ENCODE measurements around the gene RTN4RL2. TPM values are rescaled to one million over a fixed set of nuclear protein-coding genes. Genes with fewer than 3 reads are reported as not detected.

Gene RTN4RL2
- total RNA-seq, 4 donors from 2014 or later, result 0.48 TPM; not detected in 3

GRCh38 chr11:57428643-57429042, 31.7 kb upstream of the RTN4RL2 start:
- 78 to 80% methylated on average over 1 to 5 of the region's 5 CpGs for WGBS, 2 donors (ENCODE audit: low coverage in 1 of 2)
- Histone ChIP-seq H3K27ac (no peak overlapping the region), H3K27me3 (no peaks in the 10 kb centered on the region), H3K9me3 (no peaks in the 10 kb centered on the region), H3K4me3 (no peak overlapping the region), H3K36me3 (no peaks in the 10 kb centered on the region), H3K4me1 (peaks cover 18 to 47% (median 29%) of the 10 kb centered on the region in 4 donors)
- TF ChIP-seq POLR2AphosphoS5 (IDR thresholded peaks at IDR 0.05) (no peak), EP300 (IDR thresholded peaks at IDR 0.05; ENCODE audit: low read depth) (no peak), POLR2A (IDR thresholded peaks at IDR 0.05) (no peak)
- TF ChIP-seq, protein P1, sequence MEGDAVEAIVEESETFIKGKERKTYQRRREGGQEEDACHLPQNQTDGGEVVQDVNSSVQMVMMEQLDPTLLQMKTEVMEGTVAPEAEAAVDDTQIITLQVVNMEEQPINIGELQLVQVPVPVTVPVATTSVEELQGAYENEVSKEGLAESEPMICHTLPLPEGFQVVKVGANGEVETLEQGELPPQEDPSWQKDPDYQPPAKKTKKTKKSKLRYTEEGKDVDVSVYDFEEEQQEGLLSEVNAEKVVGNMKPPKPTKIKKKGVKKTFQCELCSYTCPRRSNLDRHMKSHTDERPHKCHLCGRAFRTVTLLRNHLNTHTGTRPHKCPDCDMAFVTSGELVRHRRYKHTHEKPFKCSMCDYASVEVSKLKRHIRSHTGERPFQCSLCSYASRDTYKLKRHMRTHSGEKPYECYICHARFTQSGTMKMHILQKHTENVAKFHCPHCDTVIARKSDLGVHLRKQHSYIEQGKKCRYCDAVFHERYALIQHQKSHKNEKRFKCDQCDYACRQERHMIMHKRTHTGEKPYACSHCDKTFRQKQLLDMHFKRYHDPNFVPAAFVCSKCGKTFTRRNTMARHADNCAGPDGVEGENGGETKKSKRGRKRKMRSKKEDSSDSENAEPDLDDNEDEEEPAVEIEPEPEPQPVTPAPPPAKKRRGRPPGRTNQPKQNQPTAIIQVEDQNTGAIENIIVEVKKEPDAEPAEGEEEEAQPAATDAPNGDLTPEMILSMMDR (IDR thresholded peaks at IDR 0.05), result no peak
- intact Hi-C loops (cut with DNase I; ENCODE audit: low total_unique reads) (no loop called here), in situ Hi-C loops (cut with MboI; ENCODE audit: low pct_ligation_motif_present in 1 of 4, low pct_unique_long_range_greater_than_20kb in 1 of 4, low sequenced_read_pairs in 3 of 4) (no loop called here)
- DNase-seq, result no peak

DNA sequence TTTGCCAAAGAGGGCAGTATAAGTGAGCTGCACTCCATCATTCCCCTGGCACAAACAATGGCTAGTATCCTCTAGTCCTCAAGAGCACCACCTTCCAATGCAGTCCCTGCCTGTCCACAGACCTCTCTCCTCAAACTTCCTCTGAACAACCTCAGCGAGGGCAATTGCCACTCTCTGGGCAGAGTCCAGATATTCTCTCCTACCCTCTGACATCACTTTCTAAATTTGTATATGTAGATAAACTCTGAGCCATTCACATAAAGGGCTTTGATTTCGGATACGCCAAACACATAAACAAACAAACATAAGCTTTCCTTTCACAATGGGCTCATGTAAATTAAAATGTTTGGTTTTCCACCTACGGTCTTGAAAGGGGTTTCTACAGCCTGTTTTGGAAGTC, 30.4 kb upstream of the RTN4RL2 start:
- no peaks in the 10 kb centered on the region for H3K36me3 ChIP-seq
- H3K4me1 ChIP-seq, result peaks cover 18 to 41% (median 28%) of the 10 kb centered on the region in 4 donors
- in situ Hi-C loops (cut with MboI; ENCODE audit: low pct_ligation_motif_present in 1 of 4, low pct_unique_long_range_greater_than_20kb in 1 of 4, low sequenced_read_pairs in 3 of 4), result no loop called here
- no peak overlapping the region for H3K4me3 ChIP-seq
- intact Hi-C loops (cut with DNase I; ENCODE audit: low total_unique reads), result no loop called here
- TF ChIP-seq, protein P1 (IDR thresholded peaks at IDR 0.05), result no peak
- no peak for TF ChIP-seq POLR2A (IDR thresholded peaks at IDR 0.05)
- no peak for TF ChIP-seq POLR2AphosphoS5 (IDR thresholded peaks at IDR 0.05)
- TF ChIP-seq EP300 (IDR thresholded peaks at IDR 0.05; ENCODE audit: low read depth), result no peak
- H3K27me3 ChIP-seq, result no peaks in the 10 kb centered on the region
- WGBS, 2 donors (ENCODE audit: low coverage in 1 of 2), result 33% methylated on average over 4 of the region's 4 CpGs; no CpG with 5 or more reads in 1 of the 2 donors
- no peak for DNase-seq
- no peaks in the 10 kb centered on the region for H3K9me3 ChIP-seq
- H3K27ac ChIP-seq, result no peak overlapping the region

DNA sequence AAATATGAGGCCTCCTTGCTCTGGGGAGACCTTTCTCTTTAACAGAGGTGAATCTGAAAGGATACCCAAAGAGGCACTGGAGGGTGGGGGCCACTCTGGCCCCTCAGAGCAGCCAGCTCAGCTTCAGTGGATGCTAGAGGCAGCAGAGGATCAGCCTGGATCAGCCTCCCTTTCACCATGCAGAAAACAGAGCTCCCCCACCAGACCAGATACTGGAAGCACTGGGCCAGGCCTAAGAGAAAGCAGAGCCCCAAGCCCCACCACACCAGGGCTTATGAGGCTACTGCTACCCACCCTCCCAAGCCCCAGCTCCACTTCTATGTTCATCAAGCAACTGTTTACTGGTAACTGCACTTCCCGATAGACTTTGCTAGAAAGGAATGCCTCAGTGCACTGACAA, 29.4 kb upstream of the RTN4RL2 start:
- Histone ChIP-seq H3K36me3 (no peaks in the 10 kb centered on the region), H3K27ac (no peak overlapping the region), H3K4me3 (no peak overlapping the region), H3K4me1 (peaks cover 10 to 34% (median 23%) of the 10 kb centered on the region in 4 donors), H3K9me3 (no peaks in the 10 kb centered on the region), H3K27me3 (no peaks in the 10 kb centered on the region)
- DNase-seq, result no peak
- TF ChIP-seq, protein P1 (IDR thresholded peaks at IDR 0.05), result no peak
- TF ChIP-seq POLR2A (IDR thresholded peaks at IDR 0.05) (no peak), POLR2AphosphoS5 (IDR thresholded peaks at IDR 0.05) (no peak), EP300 (IDR thresholded peaks at IDR 0.05; ENCODE audit: low read depth) (no peak)
- in situ Hi-C loops (cut with MboI; ENCODE audit: low pct_ligation_motif_present in 1 of 4, low pct_unique_long_range_greater_than_20kb in 1 of 4, low sequenced_read_pairs in 3 of 4), result no loop called here
- intact Hi-C loops (cut with DNase I; ENCODE audit: low total_unique reads), result no loop called here
- WGBS, 2 donors (ENCODE audit: low coverage in 1 of 2), result 95% methylated on average over 1 of the region's 1 CpG; no CpG with 5 or more reads in 1 of the 2 donors

DNA sequence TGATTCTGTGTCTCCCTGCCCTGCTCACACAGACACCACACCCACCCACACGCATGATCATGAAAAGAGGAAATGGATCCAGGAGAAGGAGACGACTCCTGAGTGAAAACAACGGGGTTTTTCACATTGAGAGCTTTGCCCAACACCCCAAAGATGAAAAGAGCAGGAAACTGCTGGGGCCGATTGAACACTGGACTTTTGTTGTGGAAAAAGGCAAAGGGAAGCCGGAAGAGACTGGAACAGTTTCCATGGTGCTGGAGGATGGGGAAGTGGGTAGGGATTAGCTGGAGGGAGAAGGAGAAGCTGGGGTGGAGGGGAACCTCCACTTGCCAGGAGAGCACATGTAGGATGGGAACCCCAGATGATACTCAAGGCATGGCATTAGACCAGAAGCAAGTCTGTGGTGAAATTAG, 28.2 kb upstream of the RTN4RL2 start:
- H3K36me3 ChIP-seq, result no peaks in the 10 kb centered on the region
- TF ChIP-seq EP300 (IDR thresholded peaks at IDR 0.05; ENCODE audit: low read depth), result no peak
- TF ChIP-seq POLR2A (IDR thresholded peaks at IDR 0.05), result no peak
- TF ChIP-seq, protein P1 (IDR thresholded peaks at IDR 0.05), result no peak
- no peak for TF ChIP-seq POLR2AphosphoS5 (IDR thresholded peaks at IDR 0.05)
- no peak overlapping the region for H3K4me3 ChIP-seq
- no peak for DNase-seq
- peak overlapping the region in 1 of 4 donors; percentile 5 for H3K27ac ChIP-seq
- intact Hi-C loops (cut with DNase I; ENCODE audit: low total_unique reads), result no loop called here
- no peaks in the 10 kb centered on the region for H3K27me3 ChIP-seq
- WGBS, 2 donors (ENCODE audit: low coverage in 1 of 2), result 59 to 60% methylated on average over 5 of the region's 5 CpGs
- in situ Hi-C loops (cut with MboI; ENCODE audit: low pct_ligation_motif_present in 1 of 4, low pct_unique_long_range_greater_than_20kb in 1 of 4, low sequenced_read_pairs in 3 of 4), result no loop called here
- H3K9me3 ChIP-seq, result no peaks in the 10 kb centered on the region
- peaks cover under 1 to 22% (median 11%) of the 10 kb centered on the region in 4 donors for H3K4me1 ChIP-seq
